HepG2 (cell line): ENCODE results near the gene S100A16. TPM values are rescaled to one million over a fixed set of nuclear protein-coding genes. Genes with fewer than 3 reads are reported as not detected.

Source experiments
- CSRNP1 ChIP-seq: sonication (generic); formaldehyde crosslinking; IDR thresholded peaks from 2 replicates; pipeline ENCODE4 v1.8.1; 2023; ENCODE audit warnings: mild to moderate bottlenecking, missing genetic modification reagents
- GABPB1 ChIP-seq: IDR thresholded peaks from 2 replicates; pipeline ENCODE4 v1.6.1; 2016; ENCODE audit warnings: mild to moderate bottlenecking, missing genetic modification reagents, moderate library complexity, missing compliant biosample characterization
- GATA4 ChIP-seq: sonication (generic); IDR thresholded peaks from 2 replicates; pipeline ENCODE4 v1.6.1; 2016; ENCODE audit warnings: antibody characterized with exemption, low read depth, borderline replicate concordance
- HMG20B ChIP-seq: conservative IDR thresholded peaks from 2 replicates; pipeline ENCODE4 v1.6.1; 2016; ENCODE audit warnings: missing genetic modification reagents, missing compliant biosample characterization
- ISL2 ChIP-seq: sonication (generic); formaldehyde crosslinking; IDR thresholded peaks from 2 replicates; pipeline ENCODE4 v1.5.0; 2020; ENCODE audit warnings: missing genetic modification reagents
- MAZ ChIP-seq, 2 experiments: sonication (generic) in 1 of 2; formaldehyde crosslinking in 1 of 2; IDR thresholded peaks; 2 replicates each; pipeline versions ENCODE4 v1.5.0 to v1.6.1; 2012 to 2020; ENCODE audit warnings: low read depth in 2 of 2, mild to moderate bottlenecking in 2 of 2, borderline replicate concordance in 1 of 2, improper control_type of control experiment in 1 of 2, low read length in 1 of 2, missing genetic modification reagents in 1 of 2, moderate library complexity in 1 of 2
- MEF2D ChIP-seq: sonication (generic); formaldehyde crosslinking; IDR thresholded peaks from 2 replicates; pipeline ENCODE4 v1.5.1; 2020; ENCODE audit warnings: mild to moderate bottlenecking, missing genetic modification reagents
- MIXL1 ChIP-seq: IDR thresholded peaks from 2 replicates; pipeline ENCODE4 v1.6.1; 2016
- PCBP1 ChIP-seq: fragments of 200-400 bp; formaldehyde crosslinking; IDR thresholded peaks from 2 replicates; pipeline ENCODE4 v1.6.1; 2017; ENCODE audit warnings: mild to moderate bottlenecking, low read depth, low read length, borderline replicate concordance
- SMYD3 ChIP-seq: sonication (generic); formaldehyde crosslinking; IDR thresholded peaks from 2 replicates; pipeline ENCODE4 v1.8.1; 2023; ENCODE audit warnings: mild to moderate bottlenecking, missing genetic modification reagents
- SUZ12 ChIP-seq: fragments of 150-350 bp; IDR thresholded peaks from 2 replicates; pipeline ENCODE4 v1.6.1; 2014; ENCODE audit warnings: low read depth, low read length
- TFAP4 ChIP-seq: sonication (generic); IDR thresholded peaks from 2 replicates; pipeline ENCODE4 v1.6.1; 2016; ENCODE audit warnings: low read depth, borderline replicate concordance
- ZNF230 ChIP-seq: sonication (generic); formaldehyde crosslinking; IDR thresholded peaks from 2 replicates; pipeline ENCODE4 v1.4.0; 2020; ENCODE audit warnings: mild to moderate bottlenecking, missing genetic modification reagents
- ZNF276 ChIP-seq: sonication (generic); formaldehyde crosslinking; IDR thresholded peaks from 2 replicates; pipeline ENCODE4 v1.4.0; 2020; ENCODE audit warnings: mild to moderate bottlenecking, low read depth, missing genetic modification reagents
- ZNF292 ChIP-seq: sonication (generic); formaldehyde crosslinking; IDR thresholded peaks from 2 replicates; pipeline ENCODE4 v1.8.1; 2022; ENCODE audit warnings: mild to moderate bottlenecking, low read depth, missing genetic modification reagents, borderline replicate concordance
- ZNF34 ChIP-seq: sonication (generic); formaldehyde crosslinking; IDR thresholded peaks from 2 replicates; pipeline ENCODE4 v1.4.0; 2020; ENCODE audit warnings: mild to moderate bottlenecking, missing genetic modification reagents, borderline replicate concordance
- ZNF343 ChIP-seq: sonication (generic); formaldehyde crosslinking; IDR thresholded peaks from 2 replicates; pipeline ENCODE4 v1.4.0; 2020; ENCODE audit warnings: mild to moderate bottlenecking, missing genetic modification reagents
- ZNF441 ChIP-seq: sonication (generic); formaldehyde crosslinking; IDR thresholded peaks from 2 replicates; pipeline ENCODE4 v1.7.0; 2021; ENCODE audit warnings: missing genetic modification reagents, borderline replicate concordance
- ZNF547 ChIP-seq: sonication (generic); formaldehyde crosslinking; IDR thresholded peaks from 2 replicates; pipeline ENCODE4 v1.5.1; 2020; ENCODE audit warnings: mild to moderate bottlenecking, missing genetic modification reagents
- ZNF605 ChIP-seq: sonication (generic); formaldehyde crosslinking; IDR thresholded peaks from 2 replicates; pipeline ENCODE4 v1.8.0; 2022; ENCODE audit warnings: mild to moderate bottlenecking, missing genetic modification reagents
- ZNF703 ChIP-seq: sonication (generic); formaldehyde crosslinking; IDR thresholded peaks from 2 replicates; pipeline ENCODE4 v1.5.1; 2020; ENCODE audit warnings: missing genetic modification reagents, mild to moderate bottlenecking, moderate library complexity, borderline replicate concordance
- ZNF746 ChIP-seq: sonication (generic); formaldehyde crosslinking; IDR thresholded peaks from 2 replicates; pipeline ENCODE4 v1.8.0; 2022; ENCODE audit warnings: mild to moderate bottlenecking, missing genetic modification reagents
- polyA plus RNA-seq, 8 experiments: library from polyadenylated mRNA; depleted of rRNA in 3 of 8; stranded (reverse) in 7 of 8; unstranded in 1 of 8; fragments of >200 nt; fragmentation: Illumina TruSeq in 4 of 8; extraction: Trizol in 4 of 8; gene quantifications; 2 replicates each; pipeline versions ENCODE4 v1.2.1 to v1.2.3, GENCODE V29; 2011 to 2016; ENCODE audit warnings: low read depth in 4 of 8, missing spikeins in 1 of 8, mixed read lengths in 1 of 8; ENCODE audit not compliant: insufficient read depth in 1 of 8
- total RNA-seq, 5 experiments: library from RNA; depleted of rRNA; stranded (reverse); fragments of >200 nt; fragmentation: Illumina TruSeq; extraction: Trizol; gene quantifications; 2 replicates each; pipeline ENCODE4 v1.2.3, GENCODE V29; 2016; ENCODE audit warnings: low read depth in 1 of 5
- TF ChIP-seq, protein P1 (sequence below): sonication (generic); formaldehyde crosslinking; IDR thresholded peaks from 2 replicates; pipeline ENCODE4 v1.5.1; 2020; ENCODE audit warnings: mild to moderate bottlenecking, moderate library complexity, missing genetic modification reagents

Gene S100A16
- total and polyA plus RNA-seq, 2 of the 13 experiments (the other 11 are each of a cell fraction or from before 2014, with no cell fraction given), result 46.0 to 195 TPM

GRCh38 chr1:153612755-153613331 is at the start of gene S100A16 (continued):
- TF ChIP-seq GABPB1 (peak; percentile 29; the same call in 1 of the 2 replicates), TFAP4 (peak; percentile 31; the same call in 1 of the 2 replicates), ZNF547 (peak; percentile 23; the same call in 1 of the 2 replicates), ZNF292 (CRISPR knock-in tag) (peak; percentile 82), MEF2D (CRISPR knock-in tag) (0 out of 2 replicates have a peak, but pooled peaks have one; percentile 22), ZNF343 (0 out of 2 replicates have a peak, but pooled peaks have one; percentile 36), CSRNP1 (peak; percentile 60; the same call in 1 of the 2 replicates), ZNF276 (CRISPR knock-in tag) (0 out of 2 replicates have a peak, but pooled peaks have one; percentile 47), ZNF703 (CRISPR knock-in tag) (0 out of 2 replicates have a peak, but pooled peaks have one; percentile 43), GATA4 (peak; percentile 20; the same call in 1 of the 2 replicates), MAZ (IDR thresholded peaks at IDR 0.05; ENCODE audit: borderline replicate concordance, low read depth, low read length) (no peak), MAZ (CRISPR knock-in tag; IDR thresholded peaks at IDR 0.05; ENCODE audit: low read depth) (no peak; the same call in none of the 2 replicates), SMYD3 (CRISPR knock-in tag) (no peak), ZNF605 (CRISPR knock-in tag) (0 out of 2 replicates have a peak, but pooled peaks have one; percentile 37), ZNF230 (CRISPR knock-in tag) (0 out of 2 replicates have a peak, but pooled peaks have one; percentile 15), SUZ12 (no peak), ZNF746 (CRISPR knock-in tag) (peak; percentile 79), ZNF34 (0 out of 2 replicates have a peak, but pooled peaks have one; percentile 70), PCBP1 (0 out of 2 replicates have a peak, but pooled peaks have one; percentile 32), MIXL1 (0 out of 2 replicates have a peak, but pooled peaks have one; percentile 19), ZNF441 (CRISPR knock-in tag) (0 out of 2 replicates have a peak, but pooled peaks have one; percentile 35), ISL2 (peak; percentile 19; the same call in 1 of the 2 replicates), HMG20B (CRISPR knock-in tag) (no peak)
- TF ChIP-seq, protein P1, sequence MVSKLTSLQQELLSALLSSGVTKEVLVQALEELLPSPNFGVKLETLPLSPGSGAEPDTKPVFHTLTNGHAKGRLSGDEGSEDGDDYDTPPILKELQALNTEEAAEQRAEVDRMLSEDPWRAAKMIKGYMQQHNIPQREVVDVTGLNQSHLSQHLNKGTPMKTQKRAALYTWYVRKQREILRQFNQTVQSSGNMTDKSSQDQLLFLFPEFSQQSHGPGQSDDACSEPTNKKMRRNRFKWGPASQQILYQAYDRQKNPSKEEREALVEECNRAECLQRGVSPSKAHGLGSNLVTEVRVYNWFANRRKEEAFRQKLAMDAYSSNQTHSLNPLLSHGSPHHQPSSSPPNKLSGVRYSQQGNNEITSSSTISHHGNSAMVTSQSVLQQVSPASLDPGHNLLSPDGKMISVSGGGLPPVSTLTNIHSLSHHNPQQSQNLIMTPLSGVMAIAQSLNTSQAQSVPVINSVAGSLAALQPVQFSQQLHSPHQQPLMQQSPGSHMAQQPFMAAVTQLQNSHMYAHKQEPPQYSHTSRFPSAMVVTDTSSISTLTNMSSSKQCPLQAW (CRISPR knock-in tag), result peak; percentile 97
